GM23338 (cell line): ENCODE measurements around the gene BSND. TPM values are rescaled to one million over a fixed set of nuclear protein-coding genes. Genes with fewer than 3 reads are reported as not detected.

Source experiments
- ATAC-seq: fragments of 200-7000 bp; cut with Tn5 transposase; 3 replicates; pipeline ENCODE4 v1.9.1; 2020
- DNase-seq: peaks from one replicate; pipeline ENCODE4 v3.0.0-alpha.2; 2015; ENCODE audit warnings: low spot score
- H2AFZ ChIP-seq: fragments of 200-600 bp; sonication (generic); 2 replicates; pipeline ENCODE4 v1.8.0; 2016; ENCODE audit warnings: antibody characterized with exemption, mild to moderate bottlenecking, moderate library complexity
- H3F3A ChIP-seq: fragments of 200-600 bp; sonication (generic); replicated peaks from 2 replicates; pipeline ENCODE4 v1.8.0; 2017; ENCODE audit warnings: antibody characterized with exemption, mixed run types, low read depth
- H3K27ac ChIP-seq: fragments of 200-600 bp; sonication (generic); 2 replicates; pipeline ENCODE4 v1.6.1; 2016; ENCODE audit warnings: low read depth
- H3K27me3 ChIP-seq: fragments of 200-600 bp; sonication (generic); 2 replicates; pipeline ENCODE4 v1.8.0; 2016; ENCODE audit warnings: mild to moderate bottlenecking, mixed run types, moderate library complexity; ENCODE audit not compliant: insufficient read depth
- H3K36me3 ChIP-seq: fragments of 200-600 bp; sonication (generic); 2 replicates; pipeline ENCODE4 v1.8.0; 2016; ENCODE audit warnings: mild to moderate bottlenecking; ENCODE audit not compliant: insufficient read depth
- H3K4me1 ChIP-seq: fragments of 200-600 bp; sonication (generic); 2 replicates; pipeline ENCODE4 v1.8.0; 2016; ENCODE audit warnings: mild to moderate bottlenecking, moderate library complexity; ENCODE audit not compliant: insufficient read depth
- H3K4me2 ChIP-seq: fragments of 200-600 bp; sonication (generic); 2 replicates; pipeline ENCODE4 v1.7.1; 2017; ENCODE audit warnings: mixed run types
- H3K4me3 ChIP-seq: fragments of 200-600 bp; sonication (generic); 2 replicates; pipeline ENCODE4 v1.6.1; 2016; ENCODE audit warnings: mixed run types
- H3K79me2 ChIP-seq: fragments of 200-600 bp; sonication (generic); replicated peaks from 2 replicates; pipeline ENCODE4 v1.8.0; 2017; ENCODE audit warnings: mild to moderate bottlenecking; ENCODE audit not compliant: insufficient read depth
- H3K9me2 ChIP-seq: fragments of 200-600 bp; sonication (generic); 2 replicates; pipeline ENCODE4 v1.8.0; 2017; ENCODE audit not compliant: insufficient read depth
- H4K20me1 ChIP-seq: fragments of 200-600 bp; sonication (generic); replicated peaks from 2 replicates; pipeline ENCODE4 v1.8.0; 2017; ENCODE audit warnings: mild to moderate bottlenecking; ENCODE audit not compliant: insufficient read depth
- H3K27ac Mint-ChIP-seq: 2 replicates; pipeline ENCODE4 v1.8.0; 2020; ENCODE audit warnings: inconsistent platforms, mild to moderate bottlenecking, moderate library complexity, mixed read lengths
- H3K27me3 Mint-ChIP-seq: 3 replicates; pipeline ENCODE4 v1.8.0; 2022; ENCODE audit warnings: low read depth, mild to moderate bottlenecking, moderate library complexity, mixed read lengths, inconsistent platforms; ENCODE audit not compliant: insufficient read depth, poor library complexity
- H3K36me3 Mint-ChIP-seq: 3 replicates; pipeline ENCODE4 v1.8.0; 2021; ENCODE audit warnings: low read depth, mild to moderate bottlenecking, inconsistent platforms, moderate library complexity, mixed read lengths
- H3K4me1 Mint-ChIP-seq: 3 replicates; pipeline ENCODE4 v1.8.0; 2020; ENCODE audit warnings: mild to moderate bottlenecking, inconsistent platforms, mixed read lengths
- H3K4me3 Mint-ChIP-seq: 3 replicates; pipeline ENCODE4 v1.8.0; 2021; ENCODE audit warnings: moderate library complexity, mild to moderate bottlenecking, inconsistent platforms, mixed read lengths
- H3K9me3 Mint-ChIP-seq: 3 replicates; pipeline ENCODE4 v1.8.0; 2020; ENCODE audit warnings: moderate library complexity, mild to moderate bottlenecking, inconsistent platforms, mixed read lengths
- CREB1 ChIP-seq: fragments of 250-450 bp; sonication (Bioruptor Pico); IDR thresholded peaks from 2 replicates; pipeline ENCODE4 v1.5.0; 2020; ENCODE audit warnings: low read depth, mild to moderate bottlenecking, moderate library complexity
- CTCF ChIP-seq, 2 experiments: fragments of 200-600 bp in 1 of 2; sonication (generic) in 1 of 2; conservative IDR thresholded peaks; 2 replicates each; pipeline versions ENCODE4 v1.5.1 to v1.6.1; 2016 to 2017; ENCODE audit warnings: antibody characterized with exemption in 2 of 2, low read depth in 2 of 2, mild to moderate bottlenecking in 2 of 2, moderate library complexity in 1 of 2
- EZH2 ChIP-seq: fragments of 200-600 bp; sonication (generic); IDR thresholded peaks from one replicate; pipeline ENCODE4 v1.8.0; 2017; ENCODE audit warnings: antibody characterized with exemption, mild to moderate bottlenecking, low read depth; ENCODE audit not compliant: unreplicated experiment
- EZH2phosphoT487 ChIP-seq: fragments of 200-600 bp; sonication (generic); IDR thresholded peaks from one replicate; pipeline ENCODE4 v1.8.1; 2018; ENCODE audit warnings: antibody characterized with exemption; ENCODE audit not compliant: unreplicated experiment
- STAT1 ChIP-seq: IDR thresholded peaks from one replicate; pipeline ENCODE4 v1.6.1; 2016; ENCODE audit warnings: antibody characterized with exemption; ENCODE audit not compliant: unreplicated experiment
- ZNF114 ChIP-seq: fragments of 250-450 bp; sonication (Bioruptor Pico); IDR thresholded peaks from 2 replicates; pipeline ENCODE4 v1.5.0; 2020; ENCODE audit warnings: mild to moderate bottlenecking, moderate library complexity
- ZNF331 ChIP-seq: fragments of 250-450 bp; sonication (Bioruptor Pico); IDR thresholded peaks from 2 replicates; pipeline ENCODE4 v1.5.0; 2020; ENCODE audit warnings: low read depth, mild to moderate bottlenecking, moderate library complexity
- polyA plus RNA-seq: library from polyadenylated mRNA; unstranded; fragments of >200 nt; fragmentation: Nextera tagmentation; extraction: Ambion mirVana; gene quantifications from 2 replicates; pipeline ENCODE4 v1.2.1, GENCODE V29; 2016
- total RNA-seq: library from RNA; depleted of rRNA; stranded (reverse); fragments of >200 nt; shearing (Covaris generic); gene quantifications from 2 replicates; pipeline ENCODE4 v1.2.3, GENCODE V29; 2014
- TF ChIP-seq, protein P1 (sequence below): fragments of 250-450 bp; sonication (Bioruptor Pico); IDR thresholded peaks from 2 replicates; pipeline ENCODE4 v1.5.0; 2020; ENCODE audit warnings: mild to moderate bottlenecking, moderate library complexity
- TF ChIP-seq, protein P2 (sequence below): IDR thresholded peaks from 2 replicates; pipeline ENCODE4 v1.6.1; 2016; ENCODE audit warnings: antibody characterized with exemption

BSND gene
- total and polyA plus RNA-seq, 2 experiments from 2014 or later: 0.55 to 1.4 TPM

GRCh38 chr1:54995013-54995760 is 3.5 kb upstream of the BSND start:
- no peaks in the 10 kb centered on the region for H3K79me2 ChIP-seq
- H3K36me3 ChIP-seq: no peaks in the 10 kb centered on the region
- peak overlapping the region; percentile 72 for H3K4me2 ChIP-seq
- H3K27me3 ChIP-seq: peaks cover 36% of the 10 kb centered on the region
- peaks cover 43% of the 10 kb centered on the region for H3K4me1 Mint-ChIP-seq
- peak overlapping the region; percentile 28; the same call in 2 of the 3 replicates for H3K4me3 Mint-ChIP-seq
- peaks cover 37% of the 10 kb centered on the region for H3K4me1 ChIP-seq
- peak overlapping the region; percentile 27; the same call in 1 of the 2 replicates for H3K4me3 ChIP-seq
- ATAC-seq (0 out of 3 replicates have a peak, but pooled peaks have one; percentile 1), DNase-seq (peak; percentile 56)
- H3K9me3 Mint-ChIP-seq: no peaks in the 10 kb centered on the region; the same call in 2 of the 3 replicates
- H4K20me1 ChIP-seq: no peaks in the 10 kb centered on the region; the same call in 1 of the 2 replicates
- peaks cover 3% of the 10 kb centered on the region; the same call in 1 of the 2 replicates for H3F3A ChIP-seq
- H2AFZ ChIP-seq: no peak overlapping the region
- H3K27me3 Mint-ChIP-seq: peaks cover 48% of the 10 kb centered on the region
- no peaks in the 10 kb centered on the region for H3K36me3 Mint-ChIP-seq
- H3K9me2 ChIP-seq: no peaks in the 10 kb centered on the region
- no peak for TF ChIP-seq ZNF114 (CRISPR knock-in tag)
- H3K27ac ChIP-seq: peak overlapping the region; percentile 79
- 0 out of 2 replicates have a peak overlapping the region, but pooled peaks have one; percentile 6 for H3K27ac Mint-ChIP-seq

- no peak for ATAC-seq
- peak overlapping the region; percentile 72 for H3K4me2 ChIP-seq
- TF ChIP-seq STAT1 (no peak), EZH2 (no peak), ZNF331 (CRISPR knock-in tag) (no peak), CTCF (conservative IDR thresholded peaks at IDR 0.05; ENCODE audit: low read depth in 2 of 2) (no peak), EZH2phosphoT487 (no peak), CREB1 (CRISPR knock-in tag) (no peak)
- TF ChIP-seq, protein P1, sequence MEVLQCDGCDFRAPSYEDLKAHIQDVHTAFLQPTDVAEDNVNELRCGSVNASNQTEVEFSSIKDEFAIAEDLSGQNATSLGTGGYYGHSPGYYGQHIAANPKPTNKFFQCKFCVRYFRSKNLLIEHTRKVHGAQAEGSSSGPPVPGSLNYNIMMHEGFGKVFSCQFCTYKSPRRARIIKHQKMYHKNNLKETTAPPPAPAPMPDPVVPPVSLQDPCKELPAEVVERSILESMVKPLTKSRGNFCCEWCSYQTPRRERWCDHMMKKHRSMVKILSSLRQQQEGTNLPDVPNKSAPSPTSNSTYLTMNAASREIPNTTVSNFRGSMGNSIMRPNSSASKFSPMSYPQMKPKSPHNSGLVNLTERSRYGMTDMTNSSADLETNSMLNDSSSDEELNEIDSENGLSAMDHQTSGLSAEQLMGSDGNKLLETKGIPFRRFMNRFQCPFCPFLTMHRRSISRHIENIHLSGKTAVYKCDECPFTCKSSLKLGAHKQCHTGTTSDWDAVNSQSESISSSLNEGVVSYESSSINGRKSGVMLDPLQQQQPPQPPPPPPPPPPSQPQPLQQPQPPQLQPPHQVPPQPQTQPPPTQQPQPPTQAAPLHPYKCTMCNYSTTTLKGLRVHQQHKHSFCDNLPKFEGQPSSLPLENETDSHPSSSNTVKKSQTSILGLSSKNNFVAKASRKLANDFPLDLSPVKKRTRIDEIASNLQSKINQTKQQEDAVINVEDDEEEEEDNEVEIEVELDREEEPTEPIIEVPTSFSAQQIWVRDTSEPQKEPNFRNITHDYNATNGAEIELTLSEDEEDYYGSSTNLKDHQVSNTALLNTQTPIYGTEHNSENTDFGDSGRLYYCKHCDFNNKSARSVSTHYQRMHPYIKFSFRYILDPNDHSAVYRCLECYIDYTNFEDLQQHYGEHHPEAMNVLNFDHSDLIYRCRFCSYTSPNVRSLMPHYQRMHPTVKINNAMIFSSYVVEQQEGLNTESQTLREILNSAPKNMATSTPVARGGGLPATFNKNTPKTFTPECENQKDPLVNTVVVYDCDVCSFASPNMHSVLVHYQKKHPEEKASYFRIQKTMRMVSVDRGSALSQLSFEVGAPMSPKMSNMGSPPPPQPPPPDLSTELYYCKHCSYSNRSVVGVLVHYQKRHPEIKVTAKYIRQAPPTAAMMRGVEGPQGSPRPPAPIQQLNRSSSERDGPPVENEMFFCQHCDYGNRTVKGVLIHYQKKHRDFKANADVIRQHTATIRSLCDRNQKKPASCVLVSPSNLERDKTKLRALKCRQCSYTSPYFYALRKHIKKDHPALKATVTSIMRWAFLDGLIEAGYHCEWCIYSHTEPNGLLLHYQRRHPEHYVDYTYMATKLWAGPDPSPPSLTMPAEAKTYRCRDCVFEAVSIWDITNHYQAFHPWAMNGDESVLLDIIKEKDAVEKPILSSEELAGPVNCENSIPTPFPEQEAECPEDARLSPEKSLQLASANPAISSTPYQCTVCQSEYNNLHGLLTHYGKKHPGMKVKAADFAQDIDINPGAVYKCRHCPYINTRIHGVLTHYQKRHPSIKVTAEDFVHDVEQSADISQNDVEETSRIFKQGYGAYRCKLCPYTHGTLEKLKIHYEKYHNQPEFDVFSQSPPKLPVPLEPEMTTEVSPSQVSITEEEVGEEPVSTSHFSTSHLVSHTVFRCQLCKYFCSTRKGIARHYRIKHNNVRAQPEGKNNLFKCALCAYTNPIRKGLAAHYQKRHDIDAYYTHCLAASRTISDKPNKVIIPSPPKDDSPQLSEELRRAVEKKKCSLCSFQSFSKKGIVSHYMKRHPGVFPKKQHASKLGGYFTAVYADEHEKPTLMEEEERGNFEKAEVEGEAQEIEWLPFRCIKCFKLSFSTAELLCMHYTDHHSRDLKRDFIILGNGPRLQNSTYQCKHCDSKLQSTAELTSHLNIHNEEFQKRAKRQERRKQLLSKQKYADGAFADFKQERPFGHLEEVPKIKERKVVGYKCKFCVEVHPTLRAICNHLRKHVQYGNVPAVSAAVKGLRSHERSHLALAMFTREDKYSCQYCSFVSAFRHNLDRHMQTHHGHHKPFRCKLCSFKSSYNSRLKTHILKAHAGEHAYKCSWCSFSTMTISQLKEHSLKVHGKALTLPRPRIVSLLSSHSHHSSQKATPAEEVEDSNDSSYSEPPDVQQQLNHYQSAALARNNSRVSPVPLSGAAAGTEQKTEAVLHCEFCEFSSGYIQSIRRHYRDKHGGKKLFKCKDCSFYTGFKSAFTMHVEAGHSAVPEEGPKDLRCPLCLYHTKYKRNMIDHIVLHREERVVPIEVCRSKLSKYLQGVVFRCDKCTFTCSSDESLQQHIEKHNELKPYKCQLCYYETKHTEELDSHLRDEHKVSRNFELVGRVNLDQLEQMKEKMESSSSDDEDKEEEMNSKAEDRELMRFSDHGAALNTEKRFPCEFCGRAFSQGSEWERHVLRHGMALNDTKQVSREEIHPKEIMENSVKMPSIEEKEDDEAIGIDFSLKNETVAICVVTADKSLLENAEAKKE (CRISPR knock-in tag): no peak
- TF ChIP-seq, protein P2, sequence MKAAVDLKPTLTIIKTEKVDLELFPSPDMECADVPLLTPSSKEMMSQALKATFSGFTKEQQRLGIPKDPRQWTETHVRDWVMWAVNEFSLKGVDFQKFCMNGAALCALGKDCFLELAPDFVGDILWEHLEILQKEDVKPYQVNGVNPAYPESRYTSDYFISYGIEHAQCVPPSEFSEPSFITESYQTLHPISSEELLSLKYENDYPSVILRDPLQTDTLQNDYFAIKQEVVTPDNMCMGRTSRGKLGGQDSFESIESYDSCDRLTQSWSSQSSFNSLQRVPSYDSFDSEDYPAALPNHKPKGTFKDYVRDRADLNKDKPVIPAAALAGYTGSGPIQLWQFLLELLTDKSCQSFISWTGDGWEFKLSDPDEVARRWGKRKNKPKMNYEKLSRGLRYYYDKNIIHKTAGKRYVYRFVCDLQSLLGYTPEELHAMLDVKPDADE: no peak
These were observed 2.9 kb upstream of the BSND start for GRCh38 chr1:54995835-54996234.

More at GRCh38 chr1:54995835-54996234, 2.9 kb upstream of the BSND start:
- DNase-seq: no peak
- Histone ChIP-seq H3K79me2 (no peaks in the 10 kb centered on the region), H3K27ac (no peak overlapping the region), H2AFZ (no peak overlapping the region), H3F3A (peaks cover 3% of the 10 kb centered on the region; the same call in 1 of the 2 replicates), H3K4me3 (peak overlapping the region; percentile 27; the same call in 1 of the 2 replicates), H3K27me3 (peaks cover 43% of the 10 kb centered on the region), H3K4me1 (peaks cover 37% of the 10 kb centered on the region), H3K36me3 (no peaks in the 10 kb centered on the region), H4K20me1 (no peaks in the 10 kb centered on the region; the same call in 1 of the 2 replicates), H3K9me2 (no peaks in the 10 kb centered on the region)
- Mint-ChIP-seq H3K4me1 (peaks cover 40% of the 10 kb centered on the region), H3K9me3 (no peaks in the 10 kb centered on the region; the same call in 2 of the 3 replicates), H3K27ac (no peak overlapping the region), H3K27me3 (peaks cover 48% of the 10 kb centered on the region), H3K4me3 (no peak overlapping the region; the same call in 2 of the 3 replicates), H3K36me3 (no peaks in the 10 kb centered on the region)
